ENCODE measurements around the gene IRAK2. TPM values are rescaled to one million over a fixed set of nuclear protein-coding genes. Genes with fewer than 3 reads are reported as not detected.

Gene IRAK2
- total RNA-seq, 1 experiment from 2014 or later, result 0.04 TPM

- Histone ChIP-seq H3K79me2 (ENCODE audit: low read length) (no peaks in the 10 kb centered on the region), H3K27ac (ENCODE audit: low read length) (no peak overlapping the region), H3K4me1 (ENCODE audit: low read length) (peaks cover 6% of the 10 kb centered on the region; the same call in 1 of the 2 replicates), H3K9ac (ENCODE audit: low read length) (no peak overlapping the region), H3K9me3 (ENCODE audit: low read length) (no peaks in the 10 kb centered on the region), H3K4me2 (ENCODE audit: low read depth, low read length, poor library complexity, severe bottlenecking) (no peak overlapping the region), H3K36me3 (ENCODE audit: insufficient read depth, low read length) (no peaks in the 10 kb centered on the region), H3K27me3 (ENCODE audit: low read length) (no peaks in the 10 kb centered on the region), H3K4me3 (ENCODE audit: low read length) (no peak overlapping the region), H2AFZ (ENCODE audit: low read length) (no peak overlapping the region; the same call in 1 of the 2 replicates), H4K20me1 (ENCODE audit: insufficient read depth, low read depth, low read length) (no peaks in the 10 kb centered on the region), H3K9me2 (replicated peaks; ENCODE audit: insufficient read depth, low read length) (no peaks in the 10 kb centered on the region)
- DNase-seq, result no peak
Measured at GRCh38 chr3:10196389-10197052, 31.8 kb downstream of the IRAK2 start.

DNA sequence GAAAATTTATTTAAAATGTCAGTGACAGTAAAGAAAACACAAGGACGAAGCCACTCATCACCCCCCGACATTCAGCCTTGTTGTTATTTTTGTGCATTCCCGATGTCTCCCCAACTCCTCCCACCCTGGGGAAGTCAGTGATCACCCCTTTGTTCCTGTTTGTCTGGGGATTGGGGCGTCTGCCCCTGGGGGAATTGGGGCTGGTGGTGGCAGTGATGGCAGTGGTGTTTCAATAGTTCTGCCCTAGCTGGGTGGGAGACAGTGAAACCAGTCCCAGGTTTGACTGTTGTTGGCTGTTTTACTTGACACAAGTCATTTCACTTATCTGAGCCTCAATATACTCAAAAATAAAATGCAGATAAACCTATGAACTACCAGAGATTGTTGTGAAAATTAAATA lies 33.5 kb downstream of the IRAK2 start:
- H3K9me2 ChIP-seq (replicated peaks; ENCODE audit: insufficient read depth, low read length), result no peaks in the 10 kb centered on the region
- no peak for DNase-seq
- H3K79me2 ChIP-seq (ENCODE audit: low read length), result no peaks in the 10 kb centered on the region
- H3K36me3 ChIP-seq (ENCODE audit: insufficient read depth, low read length), result no peaks in the 10 kb centered on the region
- peaks cover 6% of the 10 kb centered on the region; the same call in 1 of the 2 replicates for H3K4me1 ChIP-seq (ENCODE audit: low read length)
- no peaks in the 10 kb centered on the region for H4K20me1 ChIP-seq (ENCODE audit: insufficient read depth, low read depth, low read length)
- H2AFZ ChIP-seq (ENCODE audit: low read length), result no peak overlapping the region
- no peak overlapping the region for H3K27ac ChIP-seq (ENCODE audit: low read length)
- H3K9me3 ChIP-seq (ENCODE audit: low read length), result no peaks in the 10 kb centered on the region
- H3K9ac ChIP-seq (ENCODE audit: low read length), result no peak overlapping the region
- H3K4me2 ChIP-seq (ENCODE audit: low read depth, low read length, poor library complexity, severe bottlenecking), result no peak overlapping the region
- H3K4me3 ChIP-seq (ENCODE audit: low read length), result no peak overlapping the region
- H3K27me3 ChIP-seq (ENCODE audit: low read length), result no peaks in the 10 kb centered on the region

GRCh38 chr3:10198761-10199649 lies 34.3 kb downstream of the IRAK2 start:
- no peaks in the 10 kb centered on the region for H3K9me2 ChIP-seq (replicated peaks; ENCODE audit: insufficient read depth, low read length)
- no peak overlapping the region for H3K27ac ChIP-seq (ENCODE audit: low read length)
- H3K36me3 ChIP-seq (ENCODE audit: insufficient read depth, low read length), result no peaks in the 10 kb centered on the region
- H3K9me3 ChIP-seq (ENCODE audit: low read length), result no peaks in the 10 kb centered on the region
- no peak overlapping the region for H3K4me2 ChIP-seq (ENCODE audit: low read depth, low read length, poor library complexity, severe bottlenecking)
- no peak overlapping the region for H3K9ac ChIP-seq (ENCODE audit: low read length)
- H3K4me1 ChIP-seq (ENCODE audit: low read length), result peaks cover 6% of the 10 kb centered on the region; the same call in 1 of the 2 replicates
- DNase-seq, result no peak
- no peaks in the 10 kb centered on the region for H4K20me1 ChIP-seq (ENCODE audit: insufficient read depth, low read depth, low read length)
- H3K79me2 ChIP-seq (ENCODE audit: low read length), result no peaks in the 10 kb centered on the region
- no peak overlapping the region for H2AFZ ChIP-seq (ENCODE audit: low read length)
- no peaks in the 10 kb centered on the region for H3K27me3 ChIP-seq (ENCODE audit: low read length)
- no peak overlapping the region for H3K4me3 ChIP-seq (ENCODE audit: low read length)

GRCh38 chr3:10204921-10205320 lies 40.2 kb downstream of the IRAK2 start:
- Histone ChIP-seq H3K79me2 (ENCODE audit: low read length) (no peaks in the 10 kb centered on the region), H3K9me3 (ENCODE audit: low read length) (no peaks in the 10 kb centered on the region), H2AFZ (ENCODE audit: low read length) (no peak overlapping the region), H3K4me2 (ENCODE audit: low read depth, low read length, poor library complexity, severe bottlenecking) (no peak overlapping the region), H3K4me1 (ENCODE audit: low read length) (no peaks in the 10 kb centered on the region), H3K36me3 (ENCODE audit: insufficient read depth, low read length) (no peaks in the 10 kb centered on the region), H3K27ac (ENCODE audit: low read length) (no peak overlapping the region), H3K9me2 (replicated peaks; ENCODE audit: insufficient read depth, low read length) (no peaks in the 10 kb centered on the region), H3K27me3 (ENCODE audit: low read length) (no peaks in the 10 kb centered on the region), H3K4me3 (ENCODE audit: low read length) (no peak overlapping the region), H4K20me1 (ENCODE audit: insufficient read depth, low read depth, low read length) (no peaks in the 10 kb centered on the region), H3K9ac (ENCODE audit: low read length) (no peak overlapping the region)
- DNase-seq, result no peak

GRCh38 chr3:10205451-10206165 lies 40.9 kb downstream of the IRAK2 start:
- no peak overlapping the region for H3K27ac ChIP-seq (ENCODE audit: low read length)
- H3K79me2 ChIP-seq (ENCODE audit: low read length), result no peaks in the 10 kb centered on the region
- no peaks in the 10 kb centered on the region for H4K20me1 ChIP-seq (ENCODE audit: insufficient read depth, low read depth, low read length)
- no peak overlapping the region for H3K4me3 ChIP-seq (ENCODE audit: low read length)
- no peak overlapping the region for H2AFZ ChIP-seq (ENCODE audit: low read length)
- H3K9me2 ChIP-seq (replicated peaks; ENCODE audit: insufficient read depth, low read length), result no peaks in the 10 kb centered on the region
- H3K9me3 ChIP-seq (ENCODE audit: low read length), result no peaks in the 10 kb centered on the region
- no peak overlapping the region for H3K4me2 ChIP-seq (ENCODE audit: low read depth, low read length, poor library complexity, severe bottlenecking)
- H3K4me1 ChIP-seq (ENCODE audit: low read length), result no peaks in the 10 kb centered on the region
- no peak for DNase-seq
- H3K9ac ChIP-seq (ENCODE audit: low read length), result no peak overlapping the region
- H3K36me3 ChIP-seq (ENCODE audit: insufficient read depth, low read length), result no peaks in the 10 kb centered on the region
- no peaks in the 10 kb centered on the region for H3K27me3 ChIP-seq (ENCODE audit: low read length)

GRCh38 chr3:10206166-10206511 lies 41.4 kb downstream of the IRAK2 start:
- no peak for DNase-seq
- Histone ChIP-seq H4K20me1 (ENCODE audit: insufficient read depth, low read depth, low read length) (no peaks in the 10 kb centered on the region), H3K9me2 (replicated peaks; ENCODE audit: insufficient read depth, low read length) (no peaks in the 10 kb centered on the region), H3K36me3 (ENCODE audit: insufficient read depth, low read length) (no peaks in the 10 kb centered on the region), H3K9me3 (ENCODE audit: low read length) (no peaks in the 10 kb centered on the region), H3K27me3 (ENCODE audit: low read length) (no peaks in the 10 kb centered on the region), H2AFZ (ENCODE audit: low read length) (no peak overlapping the region), H3K4me3 (ENCODE audit: low read length) (no peak overlapping the region), H3K79me2 (ENCODE audit: low read length) (no peaks in the 10 kb centered on the region), H3K4me1 (ENCODE audit: low read length) (no peaks in the 10 kb centered on the region), H3K4me2 (ENCODE audit: low read depth, low read length, poor library complexity, severe bottlenecking) (no peak overlapping the region), H3K9ac (ENCODE audit: low read length) (no peak overlapping the region), H3K27ac (ENCODE audit: low read length) (no peak overlapping the region)

DNA sequence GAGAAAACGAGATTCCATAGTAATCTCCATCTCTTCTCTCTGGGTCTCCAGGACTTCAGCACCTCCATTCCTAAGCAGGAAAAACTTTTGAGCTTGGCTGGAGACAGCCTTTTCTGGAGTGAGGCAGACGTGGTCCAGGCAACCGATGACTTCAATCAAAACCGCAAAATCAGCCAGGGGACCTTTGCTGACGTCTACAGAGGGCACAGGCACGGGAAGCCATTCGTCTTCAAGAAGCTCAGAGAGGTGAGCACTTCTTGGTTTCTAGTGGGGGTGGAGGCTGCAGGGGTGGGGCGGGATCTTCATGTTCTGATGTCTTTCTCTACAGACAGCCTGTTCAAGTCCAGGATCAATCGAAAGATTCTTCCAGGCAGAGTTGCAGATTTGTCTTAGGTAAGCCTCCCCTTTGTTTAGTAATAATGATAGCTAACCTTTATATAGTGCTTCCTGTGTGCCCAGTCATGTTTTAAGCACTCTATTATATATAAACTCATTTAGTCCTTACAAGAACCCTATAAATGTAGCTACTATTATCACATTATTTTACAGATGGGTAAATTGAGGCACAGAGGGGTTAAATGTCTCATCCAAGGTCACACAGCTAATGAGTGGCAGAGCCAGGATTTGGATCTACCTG lies 48.6 kb downstream of the IRAK2 start:
- H3K9me2 ChIP-seq (replicated peaks; ENCODE audit: insufficient read depth, low read length), result no peaks in the 10 kb centered on the region
- H3K79me2 ChIP-seq (ENCODE audit: low read length), result no peaks in the 10 kb centered on the region
- H3K4me1 ChIP-seq (ENCODE audit: low read length), result peaks cover 31% of the 10 kb centered on the region
- peak; percentile 49 for DNase-seq
- H4K20me1 ChIP-seq (ENCODE audit: insufficient read depth, low read depth, low read length), result no peaks in the 10 kb centered on the region
- H3K9ac ChIP-seq (ENCODE audit: low read length), result no peak overlapping the region
- H3K36me3 ChIP-seq (ENCODE audit: insufficient read depth, low read length), result no peaks in the 10 kb centered on the region
- no peak overlapping the region for H2AFZ ChIP-seq (ENCODE audit: low read length)
- no peak overlapping the region for H3K27ac ChIP-seq (ENCODE audit: low read length)
- no peaks in the 10 kb centered on the region for H3K27me3 ChIP-seq (ENCODE audit: low read length)
- H3K9me3 ChIP-seq (ENCODE audit: low read length), result no peaks in the 10 kb centered on the region
- H3K4me3 ChIP-seq (ENCODE audit: low read length), result no peak overlapping the region
- no peak overlapping the region for H3K4me2 ChIP-seq (ENCODE audit: low read depth, low read length, poor library complexity, severe bottlenecking)
